OCI-LY3 (cell line): Measurements from ENCODE around the gene B4GALT2.

ENCODE experiments used
- CTCF ChIP-seq: fragments of 200-600, 300-600 bp; sonication (generic); IDR thresholded peaks from 2 replicates; pipeline ENCODE4 v1.5.1; 2014; ENCODE audit warnings: antibody characterized with exemption, low read length, low read depth
- EZH2phosphoT487 ChIP-seq: fragments of 200-600 bp; shearing (Covaris generic); IDR thresholded peaks from 2 replicates; pipeline ENCODE4 v1.6.1; 2018; ENCODE audit warnings: antibody characterized with exemption, mixed run types, low read depth

GRCh38 chr1:44000122-44000665 lies 21.2 kb downstream of the B4GALT2 start:
- no peak for TF ChIP-seq CTCF
- TF ChIP-seq EZH2phosphoT487: no peak
